Dendritic cell treated with granulocyte-macrophage colony-stimulating factor and Interleukin-4, amounts not matched to agents 40 ng/mL and 50 ng/mL, for 4 days (primary cell): ENCODE data around the gene MKKS.
"Not testable (repeated sequence)": the region's sequence is repeated elsewhere in the genome, so short reads cannot be mapped to it uniquely, and the experiment has no call there.

Source experiments
- H3K27ac Mint-ChIP-seq: one replicate; pipeline ENCODE4 v1.8.0; 2022; ENCODE audit warnings: mild to moderate bottlenecking, mixed read lengths
- H3K27me3 Mint-ChIP-seq: one replicate; pipeline ENCODE4 v1.8.0; 2022; ENCODE audit warnings: mild to moderate bottlenecking, mixed read lengths
- H3K36me3 Mint-ChIP-seq: one replicate; pipeline ENCODE4 v1.8.0; 2022; ENCODE audit warnings: low read depth, mixed read lengths
- H3K4me1 Mint-ChIP-seq: one replicate; pipeline ENCODE4 v1.8.0; 2022; ENCODE audit warnings: low read depth, mixed read lengths
- H3K4me3 Mint-ChIP-seq: one replicate; pipeline ENCODE4 v1.8.0; 2022; ENCODE audit warnings: mild to moderate bottlenecking, moderate library complexity, mixed read lengths
- H3K9me3 Mint-ChIP-seq: one replicate; pipeline ENCODE4 v1.8.0; 2022; ENCODE audit warnings: mixed read lengths
- intact Hi-C: fragments of 100-400 bp; cut with micrococcal nuclease; formaldehyde crosslinking; loops from one replicate; pipeline ENCODE4 v1.15.0; 2022

MKKS gene

DNA sequence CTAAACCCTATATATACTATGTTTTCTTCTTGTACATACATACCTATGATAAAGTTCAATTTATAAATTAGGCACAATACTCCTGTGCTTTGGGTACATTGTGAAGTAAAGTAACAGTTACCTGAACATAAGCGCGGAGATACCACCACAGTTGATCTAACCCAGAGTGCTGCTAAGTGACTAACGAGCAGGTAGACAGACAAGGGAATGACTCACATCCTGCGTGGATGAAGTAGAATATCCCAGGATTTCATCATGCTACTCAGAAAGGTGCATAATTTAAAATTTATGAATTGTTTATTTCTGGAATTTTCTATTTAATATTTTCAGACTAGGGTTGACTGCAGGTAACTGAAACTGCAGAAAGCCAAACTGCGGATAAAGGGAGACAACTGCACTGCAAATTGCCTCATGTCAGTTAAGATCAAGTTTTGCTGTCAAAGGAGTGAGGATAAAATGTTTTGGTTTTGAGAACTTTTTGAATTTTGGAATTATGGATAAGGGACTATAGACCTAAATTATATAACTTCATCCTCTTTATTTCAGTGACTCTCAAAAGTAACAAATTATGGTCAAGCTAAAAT is 14.4 kb downstream of the MKKS start:
- Mint-ChIP-seq H3K27me3 (no peaks in the 10 kb centered on the region), H3K36me3 (peaks cover 74% of the 10 kb centered on the region), H3K9me3 (no peaks in the 10 kb centered on the region), H3K27ac (no peak overlapping the region), H3K4me3 (no peak overlapping the region), H3K4me1 (peaks cover 20% of the 10 kb centered on the region)
- intact Hi-C loops = loop anchor here (5.0 to 10.0 kb wide), 2 partner anchors 205 to 327 kb away; partner anchors contain the start of gene SNAP25

DNA sequence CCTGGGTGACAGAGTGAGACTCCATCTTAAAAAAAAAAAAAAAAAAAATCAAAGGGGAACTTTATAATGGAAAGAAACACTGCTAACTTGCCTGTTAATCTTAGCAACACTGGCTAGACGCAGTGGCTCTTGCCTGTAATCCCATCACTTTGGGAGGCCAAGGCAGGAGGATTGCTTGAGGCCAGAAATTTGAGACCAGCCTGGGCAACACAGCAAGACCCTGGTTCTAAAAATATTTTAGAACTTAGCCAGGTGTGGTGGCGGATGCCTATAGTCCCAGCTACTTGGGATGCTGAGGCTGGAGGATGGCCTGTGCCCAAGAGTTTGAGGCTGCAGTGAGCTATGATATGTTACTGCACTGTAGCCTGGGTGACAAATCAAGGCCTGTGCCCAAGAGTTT is 16.8 kb downstream of the MKKS start:
- peak overlapping the region; percentile 11 for H3K27ac Mint-ChIP-seq
- H3K4me1 Mint-ChIP-seq, H3K4me3 Mint-ChIP-seq, H3K9me3 Mint-ChIP-seq, H3K27me3 Mint-ChIP-seq, intact Hi-C loops: not testable (repeated sequence)
- H3K36me3 Mint-ChIP-seq = peaks cover 77% of the 10 kb centered on the region

GRCh38 chr20:10415013-10415650 is 18.9 kb downstream of the MKKS start:
- H3K27me3 Mint-ChIP-seq = no peaks in the 10 kb centered on the region
- H3K36me3 Mint-ChIP-seq = peaks cover 89% of the 10 kb centered on the region
- peaks cover 9% of the 10 kb centered on the region for H3K4me1 Mint-ChIP-seq
- no peak overlapping the region for H3K27ac Mint-ChIP-seq
- H3K9me3 Mint-ChIP-seq = no peaks in the 10 kb centered on the region
- intact Hi-C loops = no loop called here
- H3K4me3 Mint-ChIP-seq = no peak overlapping the region

GRCh38 chr20:10412591-10413408 is 21.2 kb downstream of the MKKS start:
- no peak overlapping the region for H3K27ac Mint-ChIP-seq
- no peak overlapping the region for H3K4me3 Mint-ChIP-seq
- intact Hi-C loops = no loop called here
- H3K36me3 Mint-ChIP-seq = peaks cover 73% of the 10 kb centered on the region
- H3K9me3 Mint-ChIP-seq = no peaks in the 10 kb centered on the region
- H3K4me1 Mint-ChIP-seq = peaks cover 5% of the 10 kb centered on the region
- no peaks in the 10 kb centered on the region for H3K27me3 Mint-ChIP-seq

- H3K9me3 Mint-ChIP-seq = no peaks in the 10 kb centered on the region
- intact Hi-C loops = no loop called here
- H3K4me3 Mint-ChIP-seq = no peak overlapping the region
- H3K4me1 Mint-ChIP-seq = no peaks in the 10 kb centered on the region
- no peaks in the 10 kb centered on the region for H3K27me3 Mint-ChIP-seq
- H3K27ac Mint-ChIP-seq = no peak overlapping the region
- peaks cover 72% of the 10 kb centered on the region for H3K36me3 Mint-ChIP-seq
Measured at GRCh38 chr20:10411673-10412072, 22.3 kb downstream of the MKKS start.

DNA sequence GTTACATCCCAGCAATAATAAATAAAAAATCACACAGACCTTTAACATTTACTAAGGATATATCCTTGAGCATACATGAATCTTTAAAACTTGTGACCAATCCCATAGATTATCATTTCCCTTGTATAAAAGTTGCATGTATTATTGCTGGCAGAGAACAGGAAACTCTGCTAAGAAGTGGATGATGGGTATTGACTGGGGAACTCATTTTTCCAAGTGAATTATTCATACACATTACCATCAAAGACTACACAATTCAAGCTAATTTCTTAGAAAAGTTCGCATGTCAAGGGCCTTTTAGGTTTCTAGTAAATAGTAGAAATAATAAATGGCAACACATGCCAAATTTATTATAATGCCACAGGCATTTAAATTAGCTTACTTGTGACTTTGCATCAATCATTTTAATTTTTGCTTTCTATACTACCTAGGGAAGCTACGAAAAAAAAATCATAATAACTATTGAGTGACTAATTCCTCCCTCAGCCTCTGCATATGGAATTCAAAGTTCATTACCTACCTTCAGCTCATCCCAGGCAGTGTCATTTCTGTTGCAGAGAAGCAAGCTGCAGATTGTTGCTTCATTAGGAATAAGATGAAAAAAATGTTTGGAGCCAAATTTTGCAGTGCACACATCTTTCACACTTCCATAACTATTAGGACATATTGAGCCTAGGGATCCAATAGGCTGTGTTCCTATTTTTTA is 25.8 kb downstream of the MKKS start:
- H3K9me3 Mint-ChIP-seq = no peaks in the 10 kb centered on the region
- H3K4me3 Mint-ChIP-seq = no peak overlapping the region
- H3K27ac Mint-ChIP-seq = no peak overlapping the region
- H3K27me3 Mint-ChIP-seq = no peaks in the 10 kb centered on the region
- intact Hi-C loops = loop anchor here (10.0 kb wide), 1 partner anchor 1477 kb away; no protein-coding TSS in a partner anchor
- H3K36me3 Mint-ChIP-seq = peaks cover 53% of the 10 kb centered on the region
- peaks cover 11% of the 10 kb centered on the region for H3K4me1 Mint-ChIP-seq

GRCh38 chr20:10404959-10405530 is 29.0 kb downstream of the MKKS start:
- intact Hi-C loops = loop anchor here (10.0 kb wide), 1 partner anchor 1480 kb away; no protein-coding TSS in a partner anchor
- no peak overlapping the region for H3K4me3 Mint-ChIP-seq
- no peak overlapping the region for H3K27ac Mint-ChIP-seq

DNA sequence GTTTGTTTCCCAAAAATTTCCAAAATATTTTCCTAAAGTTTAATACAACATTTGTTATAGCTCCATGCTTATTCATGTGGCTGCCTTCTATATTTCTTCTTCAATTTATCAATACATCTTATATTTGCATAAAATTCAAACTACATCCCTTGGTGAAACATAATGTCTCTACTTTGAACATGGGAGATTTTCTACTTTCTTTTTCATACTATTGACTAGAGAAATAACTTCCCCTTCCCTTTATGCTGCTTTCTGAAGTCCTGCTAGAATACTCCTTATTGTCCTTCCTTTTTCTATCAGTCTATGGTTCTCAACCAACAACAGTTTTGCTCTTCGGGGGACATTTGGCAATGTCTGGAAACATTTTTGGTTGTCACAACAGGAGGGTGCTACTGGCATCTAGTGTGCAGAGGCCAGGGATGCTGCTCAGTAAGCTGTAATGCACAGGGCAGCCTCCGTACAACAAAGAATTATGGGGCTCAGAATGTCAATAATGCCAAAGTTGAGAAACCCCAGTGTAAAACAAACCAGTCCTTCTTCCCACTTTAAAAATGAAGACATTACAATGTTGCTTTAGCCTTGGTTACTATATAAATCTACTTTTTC is 29.9 kb downstream of the MKKS start:
- no peaks in the 10 kb centered on the region for H3K27me3 Mint-ChIP-seq
- H3K9me3 Mint-ChIP-seq = no peaks in the 10 kb centered on the region
- H3K4me3 Mint-ChIP-seq = peak overlapping the region; percentile 6
- intact Hi-C loops = loop anchor here (10.0 kb wide), 1 partner anchor 1481 kb away; no protein-coding TSS in a partner anchor
- peaks cover 24% of the 10 kb centered on the region for H3K36me3 Mint-ChIP-seq
- H3K4me1 Mint-ChIP-seq = peaks cover 17% of the 10 kb centered on the region
- H3K27ac Mint-ChIP-seq = peak overlapping the region; percentile 73

More at GRCh38 chr20:10404959-10405530, 29.0 kb downstream of the MKKS start:
- Mint-ChIP-seq H3K4me1 (peaks cover 17% of the 10 kb centered on the region), H3K36me3 (peaks cover 24% of the 10 kb centered on the region), H3K9me3 (no peaks in the 10 kb centered on the region), H3K27me3 (no peaks in the 10 kb centered on the region)

DNA sequence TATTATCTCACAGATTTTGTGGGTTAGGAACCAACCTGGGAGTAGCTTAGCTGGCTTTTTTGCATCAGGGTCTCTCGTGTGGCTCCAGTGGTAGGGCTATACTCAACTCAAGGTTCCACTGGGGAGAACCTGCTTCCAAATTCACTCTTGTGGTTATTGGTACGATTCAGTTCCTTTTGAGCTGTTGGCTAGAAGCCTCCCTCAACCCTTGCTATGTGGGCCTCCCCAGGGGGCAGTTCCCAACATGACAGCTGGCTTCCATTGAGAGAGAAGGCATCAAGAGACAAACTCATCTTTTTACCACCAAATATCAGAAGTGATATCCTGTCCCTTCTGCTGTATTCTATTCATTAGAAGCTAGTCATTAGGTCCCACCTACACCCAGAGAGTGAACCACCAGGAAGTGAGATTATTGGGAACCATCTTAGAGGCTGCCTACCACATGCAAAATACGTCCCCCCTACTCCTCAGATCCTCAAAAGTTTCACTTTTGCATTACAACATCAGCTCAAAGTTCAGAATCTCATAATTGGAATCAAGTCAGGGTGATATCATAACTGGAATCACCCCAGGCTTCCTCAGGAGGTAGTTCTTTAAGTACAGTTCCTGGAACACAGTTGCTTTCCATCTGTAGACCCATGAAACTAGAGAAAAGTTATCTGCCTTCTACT is 30.9 kb downstream of the MKKS start:
- H3K9me3 Mint-ChIP-seq = no peaks in the 10 kb centered on the region
- no peak overlapping the region for H3K4me3 Mint-ChIP-seq
- H3K27me3 Mint-ChIP-seq = no peaks in the 10 kb centered on the region
- H3K4me1 Mint-ChIP-seq = peaks cover 17% of the 10 kb centered on the region
- intact Hi-C loops = loop anchor here (10.0 kb wide), 1 partner anchor 1482 kb away; no protein-coding TSS in a partner anchor
- H3K27ac Mint-ChIP-seq = peak overlapping the region; percentile 55
- H3K36me3 Mint-ChIP-seq = peaks cover 24% of the 10 kb centered on the region

GRCh38 chr20:10398834-10399369 is 35.1 kb downstream of the MKKS start:
- Mint-ChIP-seq H3K4me3 (no peak overlapping the region), H3K36me3 (no peaks in the 10 kb centered on the region), H3K9me3 (no peaks in the 10 kb centered on the region), H3K27me3 (no peaks in the 10 kb centered on the region), H3K27ac (no peak overlapping the region), H3K4me1 (peaks cover 9% of the 10 kb centered on the region)
- intact Hi-C loops = no loop called here

GRCh38 chr20:10394752-10395151 is 39.3 kb downstream of the MKKS start:
- H3K4me1 Mint-ChIP-seq, H3K27ac Mint-ChIP-seq, H3K36me3 Mint-ChIP-seq, H3K9me3 Mint-ChIP-seq, H3K4me3 Mint-ChIP-seq, H3K27me3 Mint-ChIP-seq, intact Hi-C loops: not testable (repeated sequence)

DNA sequence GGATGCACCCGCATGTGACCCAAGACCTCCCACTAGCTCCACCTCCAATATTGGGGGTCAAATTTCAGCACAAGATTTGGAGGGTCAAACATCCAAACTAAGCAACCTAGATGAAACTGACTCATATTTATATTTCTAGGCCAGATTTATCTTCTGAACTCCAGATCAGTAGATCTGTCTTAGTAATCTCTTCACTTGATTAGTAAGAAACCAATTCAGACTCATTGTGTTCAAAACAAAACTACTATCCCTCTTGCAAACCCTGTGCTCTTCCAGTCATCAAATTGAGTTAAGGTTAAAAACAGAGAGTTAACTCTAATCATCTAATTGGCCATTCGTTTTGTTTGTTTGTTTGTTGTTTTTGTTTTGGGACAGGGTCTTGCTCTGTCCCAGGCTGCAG is 43.3 kb downstream of the MKKS start:
- Mint-ChIP-seq H3K9me3 (no peaks in the 10 kb centered on the region), H3K27me3 (peaks cover 4% of the 10 kb centered on the region), H3K4me1 (no peaks in the 10 kb centered on the region), H3K36me3 (no peaks in the 10 kb centered on the region), H3K27ac (no peak overlapping the region), H3K4me3 (no peak overlapping the region)
- intact Hi-C loops = no loop called here
